Epithelial cell of proximal tubule (primary cell): Measurements from ENCODE around the gene BTBD9. TPM values are rescaled to one million over a fixed set of nuclear protein-coding genes. Genes with fewer than 3 reads are reported as not detected.

Experiments
- DNase-seq: peaks from one replicate; pipeline ENCODE4 v3.0.0-alpha.2; 2011; ENCODE audit warnings: low read depth
- H3K4me3 ChIP-seq: 2 replicates; pipeline ENCODE4 v1.5.1; 2011; ENCODE audit warnings: low read depth, mild to moderate bottlenecking, low read length
- total RNA-seq: library from RNA; depleted of rRNA; stranded (reverse); fragments of >200 nt; gene quantifications from 2 replicates; pipeline ENCODE4 v1.2.3, GENCODE V29; 2015
- TF ChIP-seq, protein P1 (sequence below): conservative IDR thresholded peaks from 2 replicates; pipeline ENCODE4 v1.5.1; 2012; ENCODE audit warnings: low read depth, mild to moderate bottlenecking, low read length

BTBD9 gene
- total RNA-seq, 1 donor from 2014 or later = 2.9 TPM

DNA sequence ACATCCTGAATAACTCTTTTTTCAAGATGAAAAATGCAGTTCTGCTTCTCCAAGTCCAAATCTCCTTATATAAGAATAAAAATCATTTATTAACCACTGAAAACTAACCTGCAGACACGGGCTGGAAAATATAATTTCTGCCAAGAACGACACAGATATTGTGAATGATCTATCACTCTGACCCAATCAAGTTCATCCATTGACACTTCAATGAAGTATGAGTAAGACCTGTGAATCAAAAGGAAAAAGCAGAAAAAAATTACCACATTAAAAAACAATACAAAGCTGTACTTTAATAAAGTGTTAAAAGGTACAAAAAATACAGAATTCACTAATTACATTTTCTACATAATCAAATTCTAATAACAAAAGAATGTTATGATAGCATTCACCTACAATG is 62.2 kb downstream of the BTBD9 start:
- H3K4me3 ChIP-seq = no peak overlapping the region
- no peak for DNase-seq
- TF ChIP-seq, protein P1, sequence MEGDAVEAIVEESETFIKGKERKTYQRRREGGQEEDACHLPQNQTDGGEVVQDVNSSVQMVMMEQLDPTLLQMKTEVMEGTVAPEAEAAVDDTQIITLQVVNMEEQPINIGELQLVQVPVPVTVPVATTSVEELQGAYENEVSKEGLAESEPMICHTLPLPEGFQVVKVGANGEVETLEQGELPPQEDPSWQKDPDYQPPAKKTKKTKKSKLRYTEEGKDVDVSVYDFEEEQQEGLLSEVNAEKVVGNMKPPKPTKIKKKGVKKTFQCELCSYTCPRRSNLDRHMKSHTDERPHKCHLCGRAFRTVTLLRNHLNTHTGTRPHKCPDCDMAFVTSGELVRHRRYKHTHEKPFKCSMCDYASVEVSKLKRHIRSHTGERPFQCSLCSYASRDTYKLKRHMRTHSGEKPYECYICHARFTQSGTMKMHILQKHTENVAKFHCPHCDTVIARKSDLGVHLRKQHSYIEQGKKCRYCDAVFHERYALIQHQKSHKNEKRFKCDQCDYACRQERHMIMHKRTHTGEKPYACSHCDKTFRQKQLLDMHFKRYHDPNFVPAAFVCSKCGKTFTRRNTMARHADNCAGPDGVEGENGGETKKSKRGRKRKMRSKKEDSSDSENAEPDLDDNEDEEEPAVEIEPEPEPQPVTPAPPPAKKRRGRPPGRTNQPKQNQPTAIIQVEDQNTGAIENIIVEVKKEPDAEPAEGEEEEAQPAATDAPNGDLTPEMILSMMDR = no peak

DNA sequence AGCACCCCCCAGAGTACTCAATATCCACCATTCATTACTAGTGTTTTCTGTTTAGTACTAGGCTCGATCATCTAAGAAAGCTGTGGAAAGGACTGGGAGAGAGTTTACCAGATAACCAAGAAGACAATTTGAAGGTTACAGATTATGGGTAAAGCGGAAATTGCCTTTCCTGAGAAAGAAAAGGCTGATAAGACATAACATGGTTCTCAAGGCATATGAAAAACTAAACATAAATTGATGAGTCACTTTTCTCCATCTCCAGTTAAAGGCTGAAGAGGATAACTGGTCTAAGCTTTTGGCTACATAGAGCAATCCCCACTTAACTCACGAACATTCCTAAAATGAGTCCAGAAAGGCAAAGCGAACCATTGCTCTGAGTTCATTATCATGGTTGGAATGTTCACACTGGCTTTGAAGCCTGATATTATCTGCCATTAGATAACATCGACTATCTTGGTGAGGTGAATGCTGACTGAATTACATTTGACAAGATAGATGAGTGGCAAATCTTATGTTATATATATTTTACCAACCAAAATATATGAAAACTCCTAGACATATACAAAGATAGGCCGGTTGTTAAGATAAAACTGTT is 65.8 kb downstream of the BTBD9 start:
- TF ChIP-seq, protein P1 = no peak
- no peak overlapping the region for H3K4me3 ChIP-seq
- DNase-seq = no peak

GRCh38 chr6:38572186-38572813 is 67.4 kb downstream of the BTBD9 start:
- no peak for DNase-seq
- TF ChIP-seq, protein P1 = no peak
- no peak overlapping the region for H3K4me3 ChIP-seq

DNA sequence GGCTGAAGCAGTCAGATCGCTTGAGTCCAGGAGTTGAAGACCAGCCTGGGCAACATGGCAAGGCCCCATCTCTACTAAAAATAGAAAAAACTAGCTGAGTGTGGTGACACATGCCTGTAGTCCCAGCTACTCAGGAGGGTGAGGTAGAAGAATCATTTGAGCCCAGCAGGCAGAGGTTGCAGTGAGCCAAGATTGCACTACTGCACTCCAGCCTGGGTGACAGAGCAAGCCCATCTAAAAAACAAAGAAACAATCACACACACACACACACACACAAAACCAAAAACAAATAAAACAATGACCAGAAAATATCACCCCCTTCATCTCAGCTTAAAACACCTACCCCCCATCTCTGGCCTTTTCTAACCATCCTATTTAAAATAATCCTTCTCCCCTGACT is 68.0 kb downstream of the BTBD9 start:
- TF ChIP-seq, protein P1 = no peak
- no peak overlapping the region for H3K4me3 ChIP-seq

GRCh38 chr6:38570750-38571149 is 69.0 kb downstream of the BTBD9 start:
- TF ChIP-seq, protein P1 = peak; percentile 55
- H3K4me3 ChIP-seq = no peak overlapping the region
- DNase-seq = no peak

More for the DNA sequence above, 68.0 kb downstream of the BTBD9 start:
- DNase-seq = no peak

GRCh38 chr6:38567436-38567835 is 72.3 kb downstream of the BTBD9 start:
- H3K4me3 ChIP-seq = no peak overlapping the region
- TF ChIP-seq, protein P1 = no peak
- no peak for DNase-seq

- TF ChIP-seq, protein P1 = no peak
- no peak for DNase-seq
- no peak overlapping the region for H3K4me3 ChIP-seq
These were observed 73.3 kb downstream of the BTBD9 start for GRCh38 chr6:38566295-38567030.
